Fibroblast of upper back skin (primary cell): ENCODE measurements around the gene CASP1.
A peak's percentile ranks its signal among the peaks of the same experiment; 100 is the strongest.
"Not testable (repeated sequence)": the region's sequence is repeated elsewhere in the genome, so short reads cannot be mapped to it uniquely, and the experiment has no call there.

ENCODE experiments used
- DNase-seq: peaks from one replicate; pipeline ENCODE4 v3.0.0-alpha.2; 2013

CASP1 gene

GRCh38 chr11:105034813-105035620 is at the start of gene CASP1:
TSS of gene CASP1 (minus strand) at chr11:105035144. CDS start at chr11:105035113, 31 bp downstream.
- peak; percentile 80 for DNase-seq

- DNase-seq = no peak
These were observed 46.6 kb upstream of the CASP1 start for GRCh38 chr11:105081412-105082150.

GRCh38 chr11:105080171-105080906 is 45.4 kb upstream of the CASP1 start:
- not testable (repeated sequence) for DNase-seq

GRCh38 chr11:105078283-105078682 is 43.3 kb upstream of the CASP1 start:
- DNase-seq = no peak

- DNase-seq = not testable (repeated sequence)
These were observed 42.3 kb upstream of the CASP1 start for GRCh38 chr11:105077141-105077790.

- DNase-seq = no peak
These were observed 39.2 kb upstream of the CASP1 start for GRCh38 chr11:105074166-105074530.

GRCh38 chr11:105073456-105074165 is 38.7 kb upstream of the CASP1 start:
- DNase-seq = no peak

- DNase-seq = not testable (repeated sequence)
These were observed 37.1 kb upstream of the CASP1 start for GRCh38 chr11:105072080-105072479.

GRCh38 chr11:105071089-105071732 is 36.3 kb upstream of the CASP1 start:
- DNase-seq = no peak

- DNase-seq = no peak
These were observed 35.4 kb upstream of the CASP1 start for GRCh38 chr11:105070306-105070705.

GRCh38 chr11:105069749-105070148 is 34.8 kb upstream of the CASP1 start:
- DNase-seq = not testable (repeated sequence)

- DNase-seq = not testable (repeated sequence)
These were observed 28.4 kb upstream of the CASP1 start for GRCh38 chr11:105063245-105063941.

- DNase-seq = no peak
These were observed 22.5 kb upstream of the CASP1 start for GRCh38 chr11:105057432-105057831.

GRCh38 chr11:105056446-105056845 is 21.5 kb upstream of the CASP1 start:
- DNase-seq = no peak

- no peak for DNase-seq
These were observed 20.0 kb upstream of the CASP1 start for GRCh38 chr11:105054723-105055493.

GRCh38 chr11:105052487-105052886 is 17.5 kb upstream of the CASP1 start:
- no peak for DNase-seq

GRCh38 chr11:105051559-105051958 is 16.6 kb upstream of the CASP1 start:
- no peak for DNase-seq

GRCh38 chr11:105049481-105049880 is 14.5 kb upstream of the CASP1 start:
- no peak for DNase-seq

GRCh38 chr11:105046898-105047579 is 12.1 kb upstream of the CASP1 start:
- peak; percentile 97 for DNase-seq
